Keratinocyte (primary cell): ENCODE measurements around the gene KLK15. TPM values are rescaled to one million over a fixed set of nuclear protein-coding genes. Genes with fewer than 3 reads are reported as not detected.
A peak's percentile ranks its signal among the peaks of the same experiment; 100 is the strongest.

ENCODE experiments used
- DNase-seq: peaks from one replicate; pipeline ENCODE4 v3.0.0-alpha.2; 2011; ENCODE audit warnings: low read depth, missing footprints, low spot score
- FAIRE-seq: peaks from 2 replicates; lab custom pipeline; 2011; peaks lifted over from hg19 to GRCh38; lab: Jason Lieb, UNC
- H2AFZ ChIP-seq: 2 replicates; pipeline ENCODE4 v1.6.0; 2012; ENCODE audit warnings: low read length, control low read depth, inconsistent platforms; ENCODE audit not compliant: control insufficient read depth
- H3K27ac ChIP-seq: 2 replicates; pipeline ENCODE4 v1.5.1; 2011; ENCODE audit warnings: low read length; ENCODE audit not compliant: control insufficient read depth, insufficient read depth
- H3K27me3 ChIP-seq: 3 replicates; pipeline ENCODE4 v1.6.0; 2011; ENCODE audit warnings: low read length; ENCODE audit not compliant: control insufficient read depth, insufficient read depth; ENCODE audit errors: extremely low read depth
- H3K36me3 ChIP-seq, 2 experiments: 2 replicates in 1 of 2; 3 replicates in 1 of 2; pipeline ENCODE4 v1.5.1; 2011; ENCODE audit warnings: low read length in 2 of 2, mild to moderate bottlenecking in 1 of 2; ENCODE audit not compliant: control insufficient read depth in 2 of 2, insufficient read depth in 2 of 2; ENCODE audit errors: extremely low read depth in 1 of 2
- H3K4me1 ChIP-seq: 3 replicates; pipeline ENCODE4 v1.5.1; 2011; ENCODE audit warnings: low read length; ENCODE audit not compliant: control insufficient read depth, insufficient read depth; ENCODE audit errors: extremely low read depth
- H3K4me2 ChIP-seq: 3 replicates; pipeline ENCODE4 v1.6.0; 2011; ENCODE audit warnings: low read depth, low read length; ENCODE audit not compliant: control insufficient read depth, insufficient read depth; ENCODE audit errors: extremely low read depth
- H3K4me3 ChIP-seq, 3 experiments: fragments of 200-600 bp in 1 of 3; sonication (generic) in 1 of 3; 2 replicates in 2 of 3; 3 replicates in 1 of 3; pipeline ENCODE4 v1.5.1; 2011 to 2016; ENCODE audit warnings: low read length in 3 of 3, mild to moderate bottlenecking in 3 of 3, control low read depth in 2 of 3, inconsistent platforms in 1 of 3, low read depth in 1 of 3, mixed read lengths in 1 of 3, mixed run types in 1 of 3, moderate library complexity in 1 of 3; ENCODE audit not compliant: control insufficient read depth in 2 of 3, insufficient read depth in 2 of 3; ENCODE audit errors: extremely low read depth in 1 of 3
- H3K79me2 ChIP-seq: 2 replicates; pipeline ENCODE4 v1.6.0; 2012; ENCODE audit warnings: low read length; ENCODE audit not compliant: control insufficient read depth, insufficient read depth
- H3K9ac ChIP-seq: 3 replicates; pipeline ENCODE4 v1.6.0; 2011; ENCODE audit warnings: low read length; ENCODE audit not compliant: control insufficient read depth, insufficient read depth; ENCODE audit errors: extremely low read depth
- H3K9me1 ChIP-seq: 3 replicates; pipeline ENCODE4 v1.6.0; 2011; ENCODE audit warnings: low read length; ENCODE audit not compliant: control insufficient read depth, insufficient read depth; ENCODE audit errors: extremely low read depth
- H3K9me3 ChIP-seq: 2 replicates; pipeline ENCODE4 v1.5.1; 2012; ENCODE audit warnings: low read depth, low read length; ENCODE audit not compliant: control insufficient read depth
- H4K20me1 ChIP-seq: 3 replicates; pipeline ENCODE4 v1.6.0; 2011; ENCODE audit warnings: low read length; ENCODE audit not compliant: control insufficient read depth, insufficient read depth; ENCODE audit errors: extremely low read depth
- EZH2 ChIP-seq: IDR thresholded peaks from one replicate; pipeline ENCODE4 v1.6.1; 2012; ENCODE audit warnings: inconsistent platforms, mild to moderate bottlenecking, low read length, moderate library complexity
- dilution Hi-C: fragments of 300-500 bp; cut with MboI; formaldehyde crosslinking; loops from one replicate; pipeline ENCODE4 v1.7.0; 2020; ENCODE audit warnings: low sequenced_read_pairs; ENCODE audit not compliant: extremely low pct_ligation_motif_present
- polyA plus RNA-seq, 5 experiments: library from polyadenylated mRNA; depleted of rRNA in 3 of 5; stranded (reverse) in 3 of 5; stranded (forward) in 1 of 5; unstranded in 1 of 5; fragments of >200 nt; gene quantifications; 1 replicate in 1 of 5; 2 replicates in 3 of 5; 3 replicates in 1 of 5; pipeline versions ENCODE4 v1.2.1 to v1.2.3, GENCODE V29; 2011 to 2012; ENCODE audit warnings: missing spikeins in 2 of 5, low read depth in 1 of 5, low replicate concordance in 1 of 5
- TF ChIP-seq, protein P1 (sequence below), 3 experiments: IDR thresholded peaks in 1 of 3; conservative IDR thresholded peaks in 1 of 3; optimal IDR thresholded peaks in 1 of 3; 2 replicates in 2 of 3; 3 replicates in 1 of 3; pipeline versions ENCODE3 to v1.5.1; 2011; ENCODE audit warnings: low read length in 3 of 3, mild to moderate bottlenecking in 3 of 3, moderate library complexity in 2 of 3, control low read depth in 1 of 3, inconsistent platforms in 1 of 3; ENCODE audit not compliant: insufficient read depth in 2 of 3; ENCODE audit errors: extremely low read depth in 1 of 3

The KLK15 gene
- polyA plus RNA-seq, 1 donor (not counting 4 experiments of a cell fraction or from before 2014, with no cell fraction given): not detected

DNA sequence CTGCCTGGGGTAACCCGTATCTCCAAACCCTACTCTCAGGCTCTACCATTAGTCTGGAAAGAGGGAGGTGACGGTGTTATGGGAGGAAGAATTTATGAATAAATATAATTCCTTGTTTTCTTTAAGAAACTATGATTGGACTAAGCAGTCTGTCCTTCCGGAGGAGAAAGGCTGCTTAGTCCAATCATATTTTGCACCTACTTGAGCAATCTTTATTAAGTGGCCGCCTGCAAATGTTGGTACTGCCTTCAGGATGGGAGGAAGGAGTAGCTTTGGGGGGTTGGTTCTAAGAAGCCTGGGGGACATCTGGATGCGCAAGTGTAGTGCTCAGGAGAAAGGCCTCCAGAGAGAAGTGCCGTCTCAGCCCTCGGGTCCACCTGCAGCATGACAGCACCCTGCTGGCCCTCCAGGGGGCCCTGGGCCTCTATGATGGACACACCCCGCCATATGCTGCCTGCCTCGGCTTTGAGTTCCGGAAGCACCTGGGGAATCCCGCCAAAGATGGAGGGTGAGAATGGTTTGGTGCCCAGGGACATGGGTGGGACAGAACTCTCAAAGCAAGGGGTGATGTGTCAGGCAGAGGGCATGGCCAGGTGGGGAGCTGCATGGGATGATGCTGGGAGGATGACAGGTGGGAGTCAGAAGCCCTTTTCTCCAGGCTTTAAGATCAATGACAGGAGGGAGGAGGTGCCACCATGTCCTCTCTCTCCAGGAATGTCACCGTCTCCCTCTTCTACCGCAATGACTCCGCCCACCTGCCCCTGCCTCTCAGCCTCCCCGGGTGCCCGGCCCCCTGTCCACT is 39.1 kb downstream of the KLK15 start:
- no peak overlapping the region for H3K4me3 ChIP-seq
- no peaks in the 10 kb centered on the region for H3K4me1 ChIP-seq
- H4K20me1 ChIP-seq: peaks cover 30% of the 10 kb centered on the region
- TF ChIP-seq, protein P1, sequence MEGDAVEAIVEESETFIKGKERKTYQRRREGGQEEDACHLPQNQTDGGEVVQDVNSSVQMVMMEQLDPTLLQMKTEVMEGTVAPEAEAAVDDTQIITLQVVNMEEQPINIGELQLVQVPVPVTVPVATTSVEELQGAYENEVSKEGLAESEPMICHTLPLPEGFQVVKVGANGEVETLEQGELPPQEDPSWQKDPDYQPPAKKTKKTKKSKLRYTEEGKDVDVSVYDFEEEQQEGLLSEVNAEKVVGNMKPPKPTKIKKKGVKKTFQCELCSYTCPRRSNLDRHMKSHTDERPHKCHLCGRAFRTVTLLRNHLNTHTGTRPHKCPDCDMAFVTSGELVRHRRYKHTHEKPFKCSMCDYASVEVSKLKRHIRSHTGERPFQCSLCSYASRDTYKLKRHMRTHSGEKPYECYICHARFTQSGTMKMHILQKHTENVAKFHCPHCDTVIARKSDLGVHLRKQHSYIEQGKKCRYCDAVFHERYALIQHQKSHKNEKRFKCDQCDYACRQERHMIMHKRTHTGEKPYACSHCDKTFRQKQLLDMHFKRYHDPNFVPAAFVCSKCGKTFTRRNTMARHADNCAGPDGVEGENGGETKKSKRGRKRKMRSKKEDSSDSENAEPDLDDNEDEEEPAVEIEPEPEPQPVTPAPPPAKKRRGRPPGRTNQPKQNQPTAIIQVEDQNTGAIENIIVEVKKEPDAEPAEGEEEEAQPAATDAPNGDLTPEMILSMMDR (optimal IDR thresholded peaks at IDR 0.05 in 1 of 3, IDR thresholded peaks at IDR 0.05 in 1 of 3, conservative IDR thresholded peaks at IDR 0.05 in 1 of 3; ENCODE audit: extremely low read depth in 1 of 3, insufficient read depth in 2 of 3, low read length in 3 of 3): peak; percentile 24 to 31 (median 25)
- no peak for TF ChIP-seq EZH2
- H3K4me2 ChIP-seq: no peak overlapping the region
- H3K9ac ChIP-seq: no peak overlapping the region
- H3K27ac ChIP-seq: no peak overlapping the region
- H3K27me3 ChIP-seq: no peaks in the 10 kb centered on the region
- DNase-seq: no peak
- no peak overlapping the region for H2AFZ ChIP-seq
- dilution Hi-C loops: no loop called here
- H3K36me3 ChIP-seq: peaks cover 19 to 25% of the 10 kb centered on the region in 2 experiments
- FAIRE-seq: no peak
- no peaks in the 10 kb centered on the region for H3K9me1 ChIP-seq
- no peaks in the 10 kb centered on the region for H3K9me3 ChIP-seq
- H3K79me2 ChIP-seq: peaks cover 14% of the 10 kb centered on the region

DNA sequence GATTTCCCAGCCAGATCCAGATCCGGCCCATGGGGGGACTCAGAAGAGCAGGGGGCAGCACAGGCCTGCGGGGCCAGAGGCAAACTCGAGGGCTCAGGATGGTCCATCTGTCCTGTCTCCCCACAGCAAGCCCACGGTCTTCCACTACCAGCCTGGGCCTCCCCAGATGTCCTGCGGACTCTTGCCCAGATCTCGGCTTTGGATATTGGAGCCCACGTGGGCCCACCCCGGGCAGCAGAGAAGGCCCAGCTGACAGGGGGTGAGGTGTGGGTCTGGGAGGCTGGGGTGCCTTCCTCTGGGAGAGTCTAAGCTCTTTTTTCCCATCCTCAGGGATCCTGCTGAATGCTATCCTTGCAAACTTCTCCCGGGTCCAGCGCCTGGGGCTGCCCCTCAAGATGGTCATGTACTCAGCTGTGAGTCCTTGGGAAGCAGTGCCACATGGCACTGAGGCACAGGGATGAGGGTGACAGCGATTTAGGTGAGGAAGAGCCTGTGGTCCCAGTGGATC is 39.8 kb downstream of the KLK15 start:
- H2AFZ ChIP-seq: no peak overlapping the region
- no peak for DNase-seq
- H3K4me3 ChIP-seq: no peak overlapping the region
- H3K9ac ChIP-seq: no peak overlapping the region
- dilution Hi-C loops: no loop called here
- H3K79me2 ChIP-seq: peaks cover 9% of the 10 kb centered on the region
- no peaks in the 10 kb centered on the region for H3K27me3 ChIP-seq
- H4K20me1 ChIP-seq: peaks cover 27% of the 10 kb centered on the region
- H3K9me3 ChIP-seq: no peaks in the 10 kb centered on the region
- no peaks in the 10 kb centered on the region for H3K9me1 ChIP-seq
- H3K4me2 ChIP-seq: no peak overlapping the region
- H3K27ac ChIP-seq: no peak overlapping the region
- no peak for FAIRE-seq
- no peaks in the 10 kb centered on the region for H3K4me1 ChIP-seq
- TF ChIP-seq, protein P1 (optimal IDR thresholded peaks at IDR 0.05 in 1 of 3, IDR thresholded peaks at IDR 0.05 in 1 of 3, conservative IDR thresholded peaks at IDR 0.05 in 1 of 3; ENCODE audit: extremely low read depth in 1 of 3, insufficient read depth in 2 of 3, low read length in 3 of 3): no peak
- no peak for TF ChIP-seq EZH2
- peaks cover 17 to 23% of the 10 kb centered on the region in 2 experiments for H3K36me3 ChIP-seq
